ENCODE measurements around the gene DGUOK.

DNA sequence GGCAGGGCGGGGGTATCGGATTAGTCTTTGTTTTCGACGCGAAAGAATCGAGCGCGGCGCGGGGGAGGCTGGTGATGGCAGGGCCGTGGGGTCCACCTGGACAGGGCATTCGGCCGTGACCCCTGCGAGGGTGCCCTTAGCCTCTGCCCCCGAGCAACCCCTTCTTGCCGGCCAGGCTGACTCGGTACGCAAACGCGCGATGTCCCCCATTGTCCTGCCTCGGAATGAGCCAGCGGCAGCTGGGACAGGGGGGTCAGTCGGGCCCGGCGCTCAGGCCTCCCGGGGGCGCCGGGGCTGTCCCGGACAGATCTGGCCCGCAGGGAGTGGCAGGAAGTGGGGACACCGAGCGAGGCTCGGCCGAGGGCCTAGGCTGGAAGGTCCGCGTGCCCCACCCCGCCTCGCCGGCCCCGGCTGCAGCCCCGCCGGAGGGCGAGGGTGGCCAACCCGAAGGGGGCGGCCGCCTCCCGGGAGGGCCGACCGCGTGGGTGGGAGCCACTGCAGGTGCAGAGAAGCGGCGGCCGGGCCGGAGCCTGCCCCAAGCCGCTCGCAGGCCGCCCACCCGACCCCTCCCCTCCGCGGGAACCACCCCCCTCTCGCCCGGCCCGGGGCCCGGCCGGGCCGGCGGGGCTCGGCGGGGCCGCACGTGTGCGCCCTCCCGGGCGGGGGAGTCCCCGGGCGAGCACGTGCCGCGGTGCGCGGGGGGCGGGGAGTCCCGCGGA lies 57.7 kb downstream of the DGUOK start, which contains the start of gene TET3:
- TF ChIP-seq, protein P1, sequence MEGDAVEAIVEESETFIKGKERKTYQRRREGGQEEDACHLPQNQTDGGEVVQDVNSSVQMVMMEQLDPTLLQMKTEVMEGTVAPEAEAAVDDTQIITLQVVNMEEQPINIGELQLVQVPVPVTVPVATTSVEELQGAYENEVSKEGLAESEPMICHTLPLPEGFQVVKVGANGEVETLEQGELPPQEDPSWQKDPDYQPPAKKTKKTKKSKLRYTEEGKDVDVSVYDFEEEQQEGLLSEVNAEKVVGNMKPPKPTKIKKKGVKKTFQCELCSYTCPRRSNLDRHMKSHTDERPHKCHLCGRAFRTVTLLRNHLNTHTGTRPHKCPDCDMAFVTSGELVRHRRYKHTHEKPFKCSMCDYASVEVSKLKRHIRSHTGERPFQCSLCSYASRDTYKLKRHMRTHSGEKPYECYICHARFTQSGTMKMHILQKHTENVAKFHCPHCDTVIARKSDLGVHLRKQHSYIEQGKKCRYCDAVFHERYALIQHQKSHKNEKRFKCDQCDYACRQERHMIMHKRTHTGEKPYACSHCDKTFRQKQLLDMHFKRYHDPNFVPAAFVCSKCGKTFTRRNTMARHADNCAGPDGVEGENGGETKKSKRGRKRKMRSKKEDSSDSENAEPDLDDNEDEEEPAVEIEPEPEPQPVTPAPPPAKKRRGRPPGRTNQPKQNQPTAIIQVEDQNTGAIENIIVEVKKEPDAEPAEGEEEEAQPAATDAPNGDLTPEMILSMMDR (conservative IDR thresholded peaks at IDR 0.05 in 1 of 2, IDR thresholded peaks at IDR 0.05 in 1 of 2; ENCODE audit: low read depth in 1 of 2, low read length in 2 of 2) = no peak
- no peak for TF ChIP-seq EZH2 (IDR thresholded peaks at IDR 0.05; ENCODE audit: low read length, missing control alignments)

Measured in fibroblast of lung (primary cell).